ENCODE data around the gene RPS16.

- TF ChIP-seq FOXK2 (IDR thresholded peaks at IDR 0.05) (no peak), L3MBTL2 (conservative IDR thresholded peaks at IDR 0.05) (no peak), ZNF384 (IDR thresholded peaks at IDR 0.05) (no peak), HDGF (IDR thresholded peaks at IDR 0.05; ENCODE audit: borderline replicate concordance) (no peak), BHLHE40 (IDR thresholded peaks at IDR 0.05; ENCODE audit: borderline replicate concordance) (no peak), FOXM1 (IDR thresholded peaks at IDR 0.05; ENCODE audit: borderline replicate concordance) (no peak), SP1 (IDR thresholded peaks at IDR 0.05) (no peak), CTBP1 (IDR thresholded peaks at IDR 0.05; ENCODE audit: borderline replicate concordance) (no peak), TARDBP (IDR thresholded peaks at IDR 0.05) (no peak), SUZ12 (IDR thresholded peaks at IDR 0.05) (no peak)
These were observed 13.7 kb downstream of the RPS16 start for GRCh38 chr19:39422020-39422419.

Measured in HEK293T (cell line).